Measurements from ENCODE around the gene GABBR2. TPM values are rescaled to one million over a fixed set of nuclear protein-coding genes. Genes with fewer than 3 reads are reported as not detected.

GABBR2 gene
- total and polyA plus RNA-seq, 2 donors (not counting 1 experiment from before 2014, with no cell fraction given): 0.03 TPM; not detected in 1

DNA sequence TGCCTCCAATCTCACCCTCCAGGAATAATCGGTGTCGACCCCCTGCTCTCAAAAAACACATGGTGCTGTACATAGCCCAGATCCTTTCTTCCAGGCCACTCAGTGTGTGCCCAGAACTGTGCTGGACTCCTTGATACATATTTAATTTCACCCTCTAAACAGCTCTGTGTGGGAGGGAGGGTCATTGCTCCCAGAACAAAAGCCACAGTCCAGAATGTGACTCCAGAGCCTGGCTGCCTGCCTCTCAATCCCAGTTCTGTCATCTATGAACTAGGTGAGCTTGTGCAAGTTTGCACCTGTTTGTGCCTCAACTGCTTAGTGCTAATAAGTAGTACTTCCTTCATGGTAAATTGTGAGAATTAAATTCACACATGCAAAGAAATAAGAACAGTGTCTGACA is 93.1 kb downstream of the GABBR2 start:
- H3K4me3 ChIP-seq (ENCODE audit: control extremely low read depth in 1 of 5, extremely low read depth in 1 of 5, insufficient read depth in 1 of 5, low read depth in 2 of 5, low read length in 4 of 5): no peak overlapping the region
- H2AFZ ChIP-seq (ENCODE audit: insufficient read depth, low read depth, low read length, poor library complexity, severe bottlenecking): no peak overlapping the region
- TF ChIP-seq CTCF (IDR thresholded peaks at IDR 0.05) (no peak), EZH2 (IDR thresholded peaks at IDR 0.05; ENCODE audit: borderline replicate concordance, insufficient read depth, low read depth, low read length, poor library complexity, severe bottlenecking) (no peak)
- H3K4me2 ChIP-seq (replicated peaks; ENCODE audit: low read depth, low read length, poor library complexity, severe bottlenecking): no peak overlapping the region
- H3K79me2 ChIP-seq (ENCODE audit: control insufficient read depth, insufficient read depth, low read length): no peaks in the 10 kb centered on the region
- peaks cover 29% of the 10 kb centered on the region for H3K27me3 Mint-ChIP-seq
- WGBS (ENCODE audit: insufficient coverage): 100% methylated on average over 1 of the region's 2 CpGs
- H3K36me3 ChIP-seq (replicated peaks in 1 of 2; ENCODE audit: control extremely low read depth in 1 of 2, control insufficient read depth in 1 of 2, extremely low read depth in 1 of 2, insufficient read depth in 2 of 2, low read length in 1 of 2): no peaks in the 10 kb centered on the region
- H3K4me1 Mint-ChIP-seq: peaks cover 2% of the 10 kb centered on the region
- ATAC-seq (ENCODE audit: low read depth) (no peak), DNase-seq (no peak)
- no peak overlapping the region for H3K9ac ChIP-seq (ENCODE audit: low read length)
- H3K9me3 ChIP-seq (ENCODE audit: control extremely low read depth in 1 of 3, control insufficient read depth in 2 of 3, insufficient read depth in 1 of 3, low read length in 2 of 3): no peaks in the 10 kb centered on the region
- no peak overlapping the region for H3K27ac Mint-ChIP-seq
- H3K4me3 Mint-ChIP-seq: no peak overlapping the region
- CTCF ChIA-PET: interaction anchor here (0.6 kb wide), 1 partner anchor 66 kb away, joined by 4 read pairs; no protein-coding TSS in a partner anchor
- H3K27ac ChIP-seq (ENCODE audit: low read length in 2 of 2): no peak overlapping the region
- H3K4me1 ChIP-seq (ENCODE audit: control insufficient read depth in 2 of 2, insufficient read depth in 2 of 2, low read length in 2 of 2): no peaks in the 10 kb centered on the region
- H3K9me3 Mint-ChIP-seq (ENCODE audit: insufficient read depth): no peaks in the 10 kb centered on the region
- POLR2A ChIA-PET: no interaction called here
- H4K20me1 ChIP-seq (ENCODE audit: control insufficient read depth, insufficient read depth, low read length, poor library complexity, severe bottlenecking): no peaks in the 10 kb centered on the region
- peaks cover 0 to 2% (median 0%) of the 10 kb centered on the region in 4 experiments for H3K27me3 ChIP-seq (replicated peaks in 1 of 4; ENCODE audit: control extremely low read depth in 1 of 4, control insufficient read depth in 3 of 4, insufficient read depth in 4 of 4, low read length in 3 of 4)
- intact Hi-C loops (cut with micrococcal nuclease): no loop called here

- intact Hi-C loops (cut with micrococcal nuclease): no loop called here
- Mint-ChIP-seq H3K9me3 (ENCODE audit: insufficient read depth) (no peaks in the 10 kb centered on the region), H3K27me3 (peaks cover 26% of the 10 kb centered on the region), H3K27ac (no peak overlapping the region), H3K4me1 (peaks cover 2% of the 10 kb centered on the region), H3K4me3 (no peak overlapping the region)
- Histone ChIP-seq H3K79me2 (ENCODE audit: control insufficient read depth, insufficient read depth, low read length) (no peaks in the 10 kb centered on the region), H3K4me3 (ENCODE audit: control extremely low read depth in 1 of 5, extremely low read depth in 1 of 5, insufficient read depth in 1 of 5, low read depth in 2 of 5, low read length in 4 of 5) (no peak overlapping the region), H3K4me2 (replicated peaks; ENCODE audit: low read depth, low read length, poor library complexity, severe bottlenecking) (no peak overlapping the region), H2AFZ (ENCODE audit: insufficient read depth, low read depth, low read length, poor library complexity, severe bottlenecking) (no peak overlapping the region), H3K36me3 (replicated peaks in 1 of 2; ENCODE audit: control extremely low read depth in 1 of 2, control insufficient read depth in 1 of 2, extremely low read depth in 1 of 2, insufficient read depth in 2 of 2, low read length in 1 of 2) (no peaks in the 10 kb centered on the region), H3K9me3 (ENCODE audit: control extremely low read depth in 1 of 3, control insufficient read depth in 2 of 3, insufficient read depth in 1 of 3, low read length in 2 of 3) (no peaks in the 10 kb centered on the region), H3K27ac (ENCODE audit: low read length in 2 of 2) (no peak overlapping the region), H3K4me1 (ENCODE audit: control insufficient read depth in 2 of 2, insufficient read depth in 2 of 2, low read length in 2 of 2) (no peaks in the 10 kb centered on the region), H3K9ac (ENCODE audit: low read length) (no peak overlapping the region), H3K27me3 (replicated peaks in 1 of 4; ENCODE audit: control extremely low read depth in 1 of 4, control insufficient read depth in 3 of 4, insufficient read depth in 4 of 4, low read length in 3 of 4) (peaks cover 0 to 2% (median 0%) of the 10 kb centered on the region in 4 experiments), H4K20me1 (ENCODE audit: control insufficient read depth, insufficient read depth, low read length, poor library complexity, severe bottlenecking) (no peaks in the 10 kb centered on the region)
- CTCF ChIA-PET: no interaction called here
- TF ChIP-seq CTCF (IDR thresholded peaks at IDR 0.05) (no peak), EZH2 (IDR thresholded peaks at IDR 0.05; ENCODE audit: borderline replicate concordance, insufficient read depth, low read depth, low read length, poor library complexity, severe bottlenecking) (no peak)
- POLR2A ChIA-PET: no interaction called here
- ATAC-seq (ENCODE audit: low read depth) (no peak), DNase-seq (no peak)
- WGBS (ENCODE audit: insufficient coverage): no CpG with 5 or more reads among the region's 2 CpGs
These were observed 93.8 kb downstream of the GABBR2 start for GRCh38 chr9:98614941-98615340.

Measured in B cell (primary cell).